ENCODE results near the gene AUTS2.

- TF ChIP-seq MYNN (tag by site-specific recombination; IDR thresholded peaks at IDR 0.05; ENCODE audit: borderline replicate concordance) (no peak), ZNF514 (tag by site-specific recombination; IDR thresholded peaks at IDR 0.05) (no peak), ZNF433 (tag by site-specific recombination; IDR thresholded peaks at IDR 0.05; ENCODE audit: low read depth) (no peak), AEBP2 (tag by site-specific recombination; IDR thresholded peaks at IDR 0.05; ENCODE audit: borderline replicate concordance) (no peak)
- TF ChIP-seq, protein P1, sequence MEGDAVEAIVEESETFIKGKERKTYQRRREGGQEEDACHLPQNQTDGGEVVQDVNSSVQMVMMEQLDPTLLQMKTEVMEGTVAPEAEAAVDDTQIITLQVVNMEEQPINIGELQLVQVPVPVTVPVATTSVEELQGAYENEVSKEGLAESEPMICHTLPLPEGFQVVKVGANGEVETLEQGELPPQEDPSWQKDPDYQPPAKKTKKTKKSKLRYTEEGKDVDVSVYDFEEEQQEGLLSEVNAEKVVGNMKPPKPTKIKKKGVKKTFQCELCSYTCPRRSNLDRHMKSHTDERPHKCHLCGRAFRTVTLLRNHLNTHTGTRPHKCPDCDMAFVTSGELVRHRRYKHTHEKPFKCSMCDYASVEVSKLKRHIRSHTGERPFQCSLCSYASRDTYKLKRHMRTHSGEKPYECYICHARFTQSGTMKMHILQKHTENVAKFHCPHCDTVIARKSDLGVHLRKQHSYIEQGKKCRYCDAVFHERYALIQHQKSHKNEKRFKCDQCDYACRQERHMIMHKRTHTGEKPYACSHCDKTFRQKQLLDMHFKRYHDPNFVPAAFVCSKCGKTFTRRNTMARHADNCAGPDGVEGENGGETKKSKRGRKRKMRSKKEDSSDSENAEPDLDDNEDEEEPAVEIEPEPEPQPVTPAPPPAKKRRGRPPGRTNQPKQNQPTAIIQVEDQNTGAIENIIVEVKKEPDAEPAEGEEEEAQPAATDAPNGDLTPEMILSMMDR (tag by site-specific recombination; IDR thresholded peaks at IDR 0.05): no peak
These were observed 408.1 kb downstream of the AUTS2 start for GRCh38 chr7:70006261-70006920.
